Progenitor cell of endocrine pancreas (in vitro differentiated cells): ENCODE results near the gene RALGPS1. TPM values are rescaled to one million over a fixed set of nuclear protein-coding genes. Genes with fewer than 3 reads are reported as not detected.

ENCODE experiments used
- DNase-seq: peaks from one replicate; pipeline ENCODE4 v3.0.0; 2021; ENCODE audit warnings: low spot score; ENCODE audit not compliant: unreplicated experiment
- H3K27ac Mint-ChIP-seq: 2 replicates; pipeline ENCODE4 v1.8.0; 2021; ENCODE audit warnings: mild to moderate bottlenecking, moderate library complexity, mixed read lengths
- H3K27me3 Mint-ChIP-seq: 2 replicates; pipeline ENCODE4 v1.8.0; 2021; ENCODE audit warnings: mixed read lengths
- H3K36me3 Mint-ChIP-seq: 2 replicates; pipeline ENCODE4 v1.8.0; 2022; ENCODE audit warnings: mixed read lengths; ENCODE audit not compliant: insufficient read depth
- H3K4me1 Mint-ChIP-seq: 2 replicates; pipeline ENCODE4 v1.8.0; 2021; ENCODE audit warnings: low read depth, mixed read lengths
- H3K4me3 Mint-ChIP-seq: 2 replicates; pipeline ENCODE4 v1.8.0; 2021; ENCODE audit warnings: low read depth, mild to moderate bottlenecking, moderate library complexity, mixed read lengths
- H3K9me3 Mint-ChIP-seq: 2 replicates; pipeline ENCODE4 v1.8.0; 2021; ENCODE audit warnings: low read depth, mixed read lengths
- total RNA-seq: library from RNA; stranded (reverse); gene quantifications from 2 replicates; pipeline ENCODE4 v1.2.1, GENCODE V29; 2021
- TF ChIP-seq, protein P1 (sequence below): fragments of 200-600 bp; sonication (generic); IDR thresholded peaks from one replicate; pipeline ENCODE4 v1.5.0; 2021; ENCODE audit warnings: antibody characterized with exemption, mild to moderate bottlenecking; ENCODE audit not compliant: unreplicated experiment

RALGPS1 gene
- total RNA-seq, 1 donor from 2014 or later: 39.2 TPM

DNA sequence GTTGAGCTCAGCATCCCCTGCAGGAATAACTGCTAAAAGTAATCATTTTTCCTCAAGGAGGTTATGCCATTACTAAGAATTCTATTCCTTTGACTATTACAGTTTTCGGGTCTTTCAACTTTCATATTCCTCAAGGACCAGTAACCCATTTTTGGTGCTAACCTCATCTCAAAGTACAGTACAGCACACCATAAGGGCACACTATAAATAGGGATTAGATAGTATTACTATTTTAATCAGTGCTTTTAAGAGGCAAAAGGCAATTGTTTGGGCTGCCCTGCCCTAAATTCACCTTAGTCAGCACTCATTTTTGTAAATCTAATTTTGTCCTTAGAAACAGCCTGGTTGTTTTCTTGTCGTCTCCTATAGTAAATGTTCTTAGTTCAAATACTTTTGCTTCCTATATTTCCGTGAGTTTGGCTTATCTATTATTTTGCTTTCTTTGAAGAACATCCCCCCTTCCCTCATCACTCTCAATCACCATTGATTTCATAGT is 336.4 kb downstream of the RALGPS1 start:
- DNase-seq: no peak
- Mint-ChIP-seq H3K4me1 (peaks cover 3% of the 10 kb centered on the region), H3K27me3 (peaks cover 8% of the 10 kb centered on the region), H3K9me3 (no peaks in the 10 kb centered on the region), H3K27ac (no peak overlapping the region), H3K4me3 (no peak overlapping the region), H3K36me3 (peaks cover 5% of the 10 kb centered on the region)
- TF ChIP-seq, protein P1, sequence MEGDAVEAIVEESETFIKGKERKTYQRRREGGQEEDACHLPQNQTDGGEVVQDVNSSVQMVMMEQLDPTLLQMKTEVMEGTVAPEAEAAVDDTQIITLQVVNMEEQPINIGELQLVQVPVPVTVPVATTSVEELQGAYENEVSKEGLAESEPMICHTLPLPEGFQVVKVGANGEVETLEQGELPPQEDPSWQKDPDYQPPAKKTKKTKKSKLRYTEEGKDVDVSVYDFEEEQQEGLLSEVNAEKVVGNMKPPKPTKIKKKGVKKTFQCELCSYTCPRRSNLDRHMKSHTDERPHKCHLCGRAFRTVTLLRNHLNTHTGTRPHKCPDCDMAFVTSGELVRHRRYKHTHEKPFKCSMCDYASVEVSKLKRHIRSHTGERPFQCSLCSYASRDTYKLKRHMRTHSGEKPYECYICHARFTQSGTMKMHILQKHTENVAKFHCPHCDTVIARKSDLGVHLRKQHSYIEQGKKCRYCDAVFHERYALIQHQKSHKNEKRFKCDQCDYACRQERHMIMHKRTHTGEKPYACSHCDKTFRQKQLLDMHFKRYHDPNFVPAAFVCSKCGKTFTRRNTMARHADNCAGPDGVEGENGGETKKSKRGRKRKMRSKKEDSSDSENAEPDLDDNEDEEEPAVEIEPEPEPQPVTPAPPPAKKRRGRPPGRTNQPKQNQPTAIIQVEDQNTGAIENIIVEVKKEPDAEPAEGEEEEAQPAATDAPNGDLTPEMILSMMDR: no peak

DNA sequence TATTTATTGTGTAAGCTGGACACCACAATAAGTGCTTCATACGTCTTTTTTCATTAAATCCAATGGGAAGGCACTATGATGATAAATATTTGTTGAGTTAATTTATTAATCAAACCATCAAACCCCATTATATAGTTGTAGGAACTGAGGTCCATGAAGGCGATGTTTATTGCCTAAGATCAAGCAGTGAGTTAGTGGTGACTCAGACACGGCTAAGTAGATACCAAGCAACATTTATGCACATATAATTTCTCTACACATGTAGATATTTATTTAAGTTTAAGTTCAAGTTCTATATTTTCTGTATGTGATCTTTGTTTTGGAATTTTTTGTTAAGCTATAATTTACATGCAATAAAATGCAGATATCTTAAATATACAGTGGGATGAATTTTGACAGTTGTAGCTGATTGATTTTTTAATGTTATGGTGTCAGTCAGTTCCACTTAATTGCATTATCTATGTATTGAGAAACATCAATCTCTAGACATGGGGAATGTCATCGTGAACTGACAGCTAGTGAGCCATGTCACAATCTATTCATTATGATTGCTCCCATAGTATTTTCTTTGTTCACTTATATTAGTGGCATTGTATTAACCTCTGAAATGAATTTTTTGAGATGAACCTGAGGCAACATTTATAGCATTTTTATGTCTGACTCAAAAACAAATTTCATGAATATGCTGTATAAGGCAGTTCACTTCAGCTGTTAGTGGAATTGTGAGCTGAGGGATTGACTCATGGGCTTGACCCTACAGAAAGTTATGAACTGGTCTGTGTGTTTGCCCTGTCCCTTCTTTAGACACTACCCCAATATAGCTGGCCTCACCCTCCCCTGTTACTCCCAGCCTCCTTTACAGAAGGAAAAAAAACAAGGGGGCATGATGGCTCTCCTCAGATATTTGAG is 338.1 kb downstream of the RALGPS1 start:
- H3K27me3 Mint-ChIP-seq: peaks cover 4% of the 10 kb centered on the region
- DNase-seq: no peak
- no peaks in the 10 kb centered on the region for H3K9me3 Mint-ChIP-seq
- no peak overlapping the region for H3K27ac Mint-ChIP-seq
- peaks cover 3% of the 10 kb centered on the region for H3K4me1 Mint-ChIP-seq
- H3K4me3 Mint-ChIP-seq: no peak overlapping the region
- TF ChIP-seq, protein P1: no peak
- H3K36me3 Mint-ChIP-seq: peaks cover 5% of the 10 kb centered on the region

DNA sequence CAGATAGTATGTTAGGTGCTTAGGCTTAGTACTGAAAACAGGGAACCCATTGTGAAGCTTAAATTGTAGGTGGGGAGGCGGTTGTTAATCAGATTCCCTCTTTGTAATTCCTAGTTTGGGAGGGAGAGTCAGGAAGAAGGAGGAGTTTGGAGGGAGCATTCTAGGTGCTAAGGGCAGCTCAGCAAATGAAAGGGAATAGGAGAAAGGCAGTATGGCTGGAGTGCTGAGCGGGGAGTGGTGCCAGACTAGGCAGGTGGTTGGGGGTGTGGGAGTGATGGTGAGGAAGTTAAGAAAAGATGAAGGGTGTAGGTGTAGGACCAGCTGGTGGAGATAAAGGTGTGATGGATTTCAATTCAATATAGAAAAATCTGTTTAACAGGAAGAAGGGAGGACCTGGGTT is 338.9 kb downstream of the RALGPS1 start:
- peaks cover 3% of the 10 kb centered on the region for H3K4me1 Mint-ChIP-seq
- peak overlapping the region; percentile 2 for H3K27ac Mint-ChIP-seq
- TF ChIP-seq, protein P1: no peak
- H3K4me3 Mint-ChIP-seq: no peak overlapping the region
- H3K27me3 Mint-ChIP-seq: peaks cover 4% of the 10 kb centered on the region
- no peak for DNase-seq
- no peaks in the 10 kb centered on the region for H3K9me3 Mint-ChIP-seq
- H3K36me3 Mint-ChIP-seq: peaks cover 5% of the 10 kb centered on the region

DNA sequence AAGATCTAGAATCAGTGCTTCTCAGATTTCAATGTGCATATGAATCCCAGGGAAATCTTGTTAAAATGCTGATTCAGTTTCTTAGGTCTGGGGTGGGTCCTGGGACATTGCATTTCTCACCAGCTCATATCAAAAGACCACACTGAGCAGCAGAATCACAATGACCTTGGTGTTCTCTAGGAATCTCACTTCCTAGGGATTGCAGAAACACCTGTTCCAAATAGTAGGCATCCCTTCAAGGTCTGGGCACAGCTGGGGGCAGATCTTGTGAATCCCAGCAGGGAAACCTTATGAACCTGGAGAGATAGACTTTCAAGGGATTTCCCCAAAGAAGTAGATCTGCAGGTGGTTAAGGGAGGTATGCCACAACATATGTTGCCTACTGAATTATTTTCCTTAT is 341.1 kb downstream of the RALGPS1 start:
- no peak for DNase-seq
- Mint-ChIP-seq H3K4me3 (no peak overlapping the region), H3K27me3 (no peaks in the 10 kb centered on the region), H3K36me3 (peaks cover 5% of the 10 kb centered on the region), H3K9me3 (no peaks in the 10 kb centered on the region), H3K4me1 (peaks cover 7% of the 10 kb centered on the region), H3K27ac (no peak overlapping the region)
- TF ChIP-seq, protein P1: no peak

DNA sequence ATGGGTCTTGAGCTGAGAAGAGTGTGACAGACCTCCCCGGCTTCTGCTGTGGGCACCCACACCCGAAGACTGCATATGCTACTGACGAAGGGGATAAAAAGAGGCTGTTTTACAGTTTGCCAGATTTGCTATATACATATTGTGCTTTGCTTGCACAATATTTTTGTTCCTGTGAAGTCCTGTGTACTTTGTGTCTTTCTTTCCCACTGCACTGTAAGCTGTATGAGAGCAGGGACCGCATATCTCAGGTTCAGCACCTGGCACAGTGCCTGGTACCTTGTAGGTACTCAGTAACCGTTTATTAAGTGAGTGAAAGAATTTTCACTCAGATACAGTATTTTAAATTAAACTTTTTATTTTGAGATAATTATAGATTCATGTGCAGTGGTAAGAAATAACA is 341.7 kb downstream of the RALGPS1 start:
- H3K27ac Mint-ChIP-seq: no peak overlapping the region
- no peaks in the 10 kb centered on the region for H3K27me3 Mint-ChIP-seq

More for the DNA sequence above, 341.7 kb downstream of the RALGPS1 start:
- Mint-ChIP-seq H3K4me1 (peaks cover 7% of the 10 kb centered on the region), H3K4me3 (no peak overlapping the region), H3K36me3 (peaks cover 5% of the 10 kb centered on the region), H3K9me3 (no peaks in the 10 kb centered on the region)
- TF ChIP-seq, protein P1: no peak
- DNase-seq: no peak
